Mucosa of descending colon (tissue), 3 donors: ENCODE results near the gene FKBP8. TPM values are rescaled to one million over a fixed set of nuclear protein-coding genes. Genes with fewer than 3 reads are reported as not detected.

Experiments
- ATAC-seq: fragments of 200-7000 bp; cut with Tn5 transposase; one replicate; pipeline ENCODE4 v1.9.1; 2020; ENCODE audit warnings: mild to moderate bottlenecking, moderate library complexity
- DNase-seq, 3 donors: peaks; one replicate each; pipeline ENCODE4 v3.0.0-alpha.2; 2020
- H3K36me3 ChIP-seq: fragments of 200-600 bp; one replicate; pipeline ENCODE4 v1.8.0; 2021; ENCODE audit warnings: low read depth, mild to moderate bottlenecking
- H3K4me1 ChIP-seq: fragments of 200-600 bp; one replicate; pipeline ENCODE4 v1.8.0; 2021; ENCODE audit warnings: low read depth, mild to moderate bottlenecking
- H3K4me3 ChIP-seq: fragments of 200-600 bp; one replicate; pipeline ENCODE4 v1.8.0; 2021; ENCODE audit warnings: mild to moderate bottlenecking
- H3K9me3 ChIP-seq: fragments of 200-600 bp; one replicate; pipeline ENCODE4 v1.8.0; 2021; ENCODE audit warnings: mild to moderate bottlenecking
- intact Hi-C, 2 donors: fragments of 100-400 bp; cut with DNase I in 1 of 2; cut with micrococcal nuclease in 1 of 2; formaldehyde crosslinking; loops; one replicate each; pipeline versions ENCODE4 v1.11.0 to v1.11.1; 2022; cut with DNase I, micrococcal nuclease
- total RNA-seq, 3 donors: library from RNA; stranded (reverse); fragmentation: NEBNext Ultra II Directional in 2 of 3; extraction: Animal tissue kit (Norgen Biotek cat#: 25700) in 2 of 3; gene quantifications; one replicate each; pipeline versions ENCODE4 v1.2.1 to v1.2.4, GENCODE V29; 2021 to 2023
- TF ChIP-seq, protein P1 (sequence below): fragments of 200-600 bp; IDR thresholded peaks from one replicate; pipeline ENCODE4 v1.8.0; 2022; ENCODE audit warnings: antibody characterized with exemption, mild to moderate bottlenecking
- donor health status: DM: no; HTN: no; CAD: no; lungs with moderate emphysema.
- donor health status: DM: no; HTN: no; CAD: no.
- donor health status: DM: no; HTN: yes; CAD: no.

Gene FKBP8
- total RNA-seq, 3 donors from 2014 or later: 152 to 256 (median 162) TPM

DNA sequence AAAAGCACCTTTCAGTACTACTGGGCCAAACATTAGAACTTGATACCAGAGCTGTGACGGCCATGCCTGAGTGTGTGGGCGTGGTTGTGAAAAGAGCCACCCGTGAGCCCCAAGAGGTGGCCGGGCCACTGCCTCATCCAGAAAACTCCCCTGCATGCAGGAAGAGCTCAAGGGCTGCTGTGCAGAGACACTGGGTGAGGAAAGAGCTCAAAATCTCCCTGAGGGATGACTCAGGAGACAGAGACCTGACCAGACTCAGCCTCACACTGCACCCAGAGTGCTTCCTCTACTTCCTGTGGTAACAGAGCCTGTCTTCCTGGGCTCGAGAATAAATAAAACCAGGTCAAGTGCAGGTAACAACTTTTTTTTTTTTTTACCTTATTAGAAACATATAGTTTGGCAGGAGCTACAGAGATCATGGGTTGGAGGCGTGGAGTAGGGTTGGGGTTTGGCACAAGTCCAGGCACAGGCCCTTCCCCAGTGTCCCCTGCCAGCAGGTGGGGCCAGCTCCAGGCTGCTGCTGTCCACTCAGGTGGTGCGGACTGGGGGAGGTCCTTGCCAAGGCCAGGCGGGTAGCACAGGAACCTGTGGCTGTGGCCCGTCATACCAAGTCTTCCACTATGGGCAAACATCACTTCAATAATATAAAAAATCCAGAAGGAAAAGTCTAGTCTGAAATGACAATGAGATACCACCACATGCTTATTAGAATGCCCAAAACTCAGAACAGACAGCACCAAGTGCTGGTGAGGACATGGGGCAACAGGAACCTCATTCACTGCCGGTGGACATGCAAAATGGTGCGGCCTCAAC is 47.0 kb downstream of the FKBP8 start:
- H3K4me1 ChIP-seq: peaks cover 54% of the 10 kb centered on the region

DNA sequence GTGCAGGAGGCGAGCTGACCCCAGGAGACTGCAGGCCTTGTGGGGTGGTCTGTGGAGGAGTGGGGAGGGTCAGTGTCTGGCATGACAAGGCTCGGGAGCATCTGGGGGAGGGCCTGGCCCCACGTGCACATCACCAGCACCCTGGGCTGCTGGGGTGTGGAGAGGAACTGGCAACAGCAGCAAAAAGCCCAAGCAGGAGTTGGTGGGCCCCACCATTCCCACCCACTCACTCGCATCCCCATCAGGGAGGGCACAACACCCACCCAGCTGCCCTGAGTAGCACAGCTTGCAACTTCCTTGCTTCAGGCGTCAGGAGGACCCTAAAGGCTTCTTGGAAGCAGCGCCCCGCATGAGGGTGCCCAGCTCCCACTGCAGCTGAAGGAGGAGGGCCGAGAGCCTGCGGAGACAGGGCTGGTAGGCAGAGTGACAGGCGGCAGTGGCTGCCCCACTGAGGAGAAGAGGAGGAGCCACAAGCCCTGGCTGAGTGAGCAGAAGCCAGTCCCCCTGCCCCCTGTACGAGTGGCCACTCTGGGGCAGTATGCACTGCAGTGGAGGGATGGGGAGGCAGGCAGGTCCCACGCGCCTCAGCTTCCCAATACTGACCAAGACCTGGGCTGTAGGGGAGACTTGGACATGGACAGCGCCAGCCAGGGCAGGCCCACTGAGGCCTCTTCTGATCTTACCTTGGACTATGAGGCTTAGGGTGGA is 48.0 kb downstream of the FKBP8 start:
- H3K36me3 ChIP-seq: no peaks in the 10 kb centered on the region
- intact Hi-C loops: no loop called here
- peaks cover 55% of the 10 kb centered on the region for H3K4me1 ChIP-seq
- ATAC-seq (peak; percentile 4), DNase-seq (no peak)
- TF ChIP-seq, protein P1, sequence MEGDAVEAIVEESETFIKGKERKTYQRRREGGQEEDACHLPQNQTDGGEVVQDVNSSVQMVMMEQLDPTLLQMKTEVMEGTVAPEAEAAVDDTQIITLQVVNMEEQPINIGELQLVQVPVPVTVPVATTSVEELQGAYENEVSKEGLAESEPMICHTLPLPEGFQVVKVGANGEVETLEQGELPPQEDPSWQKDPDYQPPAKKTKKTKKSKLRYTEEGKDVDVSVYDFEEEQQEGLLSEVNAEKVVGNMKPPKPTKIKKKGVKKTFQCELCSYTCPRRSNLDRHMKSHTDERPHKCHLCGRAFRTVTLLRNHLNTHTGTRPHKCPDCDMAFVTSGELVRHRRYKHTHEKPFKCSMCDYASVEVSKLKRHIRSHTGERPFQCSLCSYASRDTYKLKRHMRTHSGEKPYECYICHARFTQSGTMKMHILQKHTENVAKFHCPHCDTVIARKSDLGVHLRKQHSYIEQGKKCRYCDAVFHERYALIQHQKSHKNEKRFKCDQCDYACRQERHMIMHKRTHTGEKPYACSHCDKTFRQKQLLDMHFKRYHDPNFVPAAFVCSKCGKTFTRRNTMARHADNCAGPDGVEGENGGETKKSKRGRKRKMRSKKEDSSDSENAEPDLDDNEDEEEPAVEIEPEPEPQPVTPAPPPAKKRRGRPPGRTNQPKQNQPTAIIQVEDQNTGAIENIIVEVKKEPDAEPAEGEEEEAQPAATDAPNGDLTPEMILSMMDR: no peak
- H3K9me3 ChIP-seq: no peaks in the 10 kb centered on the region
- no peak overlapping the region for H3K4me3 ChIP-seq

More for the DNA sequence above, 47.0 kb downstream of the FKBP8 start:
- Histone ChIP-seq H3K9me3 (no peaks in the 10 kb centered on the region), H3K36me3 (no peaks in the 10 kb centered on the region), H3K4me3 (no peak overlapping the region)
- intact Hi-C loops: no loop called here
- ATAC-seq (peak; percentile 78), DNase-seq (peak; percentile 67 to 80 (median 78))
- TF ChIP-seq, protein P1: no peak

DNA sequence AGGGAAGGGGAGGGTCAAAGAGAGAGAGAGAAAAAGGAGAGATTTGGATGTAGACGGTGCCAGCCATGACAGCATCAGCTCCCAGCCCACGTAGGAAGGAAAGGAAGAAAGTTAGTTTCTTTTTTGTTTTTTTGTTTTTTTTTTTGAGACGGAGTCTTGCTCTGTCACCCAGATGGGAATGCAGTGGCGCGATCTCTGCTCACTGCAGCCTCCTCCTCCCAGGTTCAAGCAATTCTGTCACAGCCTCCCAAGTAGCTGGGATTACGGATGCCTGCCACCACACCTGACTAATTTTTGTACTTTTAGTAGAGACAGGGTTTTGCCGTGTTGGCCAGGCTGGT is 49.1 kb downstream of the FKBP8 start:
- TF ChIP-seq, protein P1: no peak
- Histone ChIP-seq H3K4me3 (no peak overlapping the region), H3K36me3 (no peaks in the 10 kb centered on the region), H3K9me3 (no peaks in the 10 kb centered on the region), H3K4me1 (peaks cover 52% of the 10 kb centered on the region)
- DNase-seq (no peak), ATAC-seq (no peak)
- intact Hi-C loops: no loop called here

DNA sequence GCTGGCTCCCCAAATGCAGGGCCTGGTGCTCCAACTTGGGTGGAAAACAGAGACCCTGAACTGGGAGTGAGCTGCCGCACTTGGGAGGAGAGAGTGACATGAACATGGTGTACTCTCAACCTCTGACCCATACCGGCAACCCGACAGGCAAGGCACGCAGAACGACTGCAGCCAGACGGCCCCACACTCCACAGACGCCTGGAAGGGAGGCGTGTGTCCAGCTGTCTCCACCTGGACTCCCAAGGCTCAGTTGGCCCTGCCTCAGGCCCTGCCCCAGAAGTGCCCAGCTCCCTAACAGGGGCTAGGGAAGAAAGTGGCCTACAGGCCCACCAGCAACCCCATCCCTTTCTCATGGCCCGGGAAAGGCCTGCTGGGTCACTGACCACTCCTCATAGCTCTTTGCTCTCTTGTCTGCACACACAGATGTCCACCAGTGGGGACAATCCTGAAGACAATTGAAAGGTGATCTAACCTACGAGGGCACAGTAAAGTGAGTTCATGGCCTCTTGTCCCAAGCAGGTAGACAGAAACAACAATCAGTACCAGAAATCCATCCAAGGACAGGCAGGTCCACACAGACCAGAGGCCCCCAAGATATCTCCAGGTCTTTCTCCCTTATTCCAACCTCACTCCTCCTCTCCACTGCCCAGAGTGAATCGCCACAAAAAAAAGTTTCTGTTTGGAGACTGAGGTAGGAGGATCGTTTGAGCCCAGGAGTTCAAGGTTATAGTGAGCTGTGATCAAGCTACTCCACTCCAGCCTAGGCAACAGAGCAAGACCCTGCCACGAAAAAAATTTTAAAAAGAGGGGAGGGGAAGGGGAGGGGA is 49.7 kb downstream of the FKBP8 start:
- H3K36me3 ChIP-seq: no peaks in the 10 kb centered on the region
- H3K4me1 ChIP-seq: peaks cover 48% of the 10 kb centered on the region
- no peak for ATAC-seq
- H3K4me3 ChIP-seq: no peak overlapping the region
- DNase-seq: no peak
- H3K9me3 ChIP-seq: no peaks in the 10 kb centered on the region
- intact Hi-C loops: no loop called here
- TF ChIP-seq, protein P1: no peak

DNA sequence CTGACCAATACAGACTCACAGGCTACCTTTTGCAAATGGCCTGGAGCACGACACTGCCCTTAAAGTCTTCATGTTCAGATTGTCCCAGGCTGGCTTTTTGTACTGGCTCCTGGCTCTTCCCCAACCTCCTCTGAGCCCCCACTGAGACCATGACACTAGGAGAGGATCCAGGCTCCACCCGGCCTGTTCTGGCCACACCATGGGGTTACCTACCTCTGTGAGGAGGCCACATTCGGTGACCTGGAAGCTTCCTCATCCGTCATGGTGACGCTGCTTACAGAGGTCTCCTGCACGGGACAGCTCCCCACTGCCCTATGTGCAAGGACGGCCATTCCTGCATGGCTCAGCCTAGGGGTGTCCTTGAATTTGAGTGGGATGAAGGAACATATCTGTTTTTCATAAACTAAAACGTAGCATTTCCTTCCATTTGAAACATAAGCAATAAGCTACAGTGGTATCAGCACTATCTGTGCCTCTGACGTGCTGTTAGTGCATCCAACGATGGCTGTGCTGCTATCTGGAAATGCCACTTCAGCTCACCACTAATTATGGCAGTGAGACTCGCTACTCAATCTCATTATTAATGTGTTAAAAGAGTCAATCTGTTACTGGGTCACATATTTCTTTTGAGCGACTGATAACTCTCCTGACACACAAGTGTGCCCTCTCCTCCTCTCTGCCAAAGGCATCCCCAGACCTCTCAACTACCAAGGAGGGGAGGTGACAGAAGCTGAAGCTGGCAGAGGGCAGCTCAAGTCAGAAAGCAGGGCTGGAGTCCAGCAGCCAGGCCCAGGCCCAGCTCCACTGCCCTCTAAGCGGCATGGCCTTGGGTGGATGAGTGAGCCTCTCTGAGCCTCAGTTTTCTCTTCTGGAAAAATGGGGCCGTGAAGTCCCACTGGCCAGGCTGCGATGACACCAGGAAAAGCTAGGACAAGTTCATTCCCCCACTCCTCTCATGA is 51.1 kb downstream of the FKBP8 start:
- no peaks in the 10 kb centered on the region for H3K9me3 ChIP-seq
- H3K36me3 ChIP-seq: no peaks in the 10 kb centered on the region
- intact Hi-C loops: no loop called here
- H3K4me3 ChIP-seq: no peak overlapping the region
- TF ChIP-seq, protein P1: no peak
- H3K4me1 ChIP-seq: peaks cover 45% of the 10 kb centered on the region
- DNase-seq (no peak), ATAC-seq (no peak)
